Parathyroid adenoma (tissue), 2 donors: ENCODE results near the gene ARHGAP22.

Source experiments
- H2AFZ ChIP-seq: fragments of 300-600 bp; sonication (generic); one replicate; pipeline ENCODE4 v1.7.0; 2017; ENCODE audit warnings: antibody characterized with exemption, mild to moderate bottlenecking
- H3K27ac ChIP-seq: fragments of 300-600 bp; sonication (generic); one replicate; pipeline ENCODE4 v1.7.0; 2017
- H3K27me3 ChIP-seq: fragments of 300-600 bp; sonication (generic); one replicate; pipeline ENCODE4 v1.7.0; 2017; ENCODE audit warnings: low read length; ENCODE audit not compliant: control insufficient read depth, insufficient read depth
- H3K36me3 ChIP-seq: fragments of 300-600 bp; sonication (generic); one replicate; pipeline ENCODE4 v1.7.0; 2017; ENCODE audit warnings: low read length; ENCODE audit not compliant: control insufficient read depth, insufficient read depth
- H3K4me1 ChIP-seq: fragments of 300-600 bp; sonication (generic); one replicate; pipeline ENCODE4 v1.7.0; 2017; ENCODE audit warnings: control low read depth
- H3K4me2 ChIP-seq: fragments of 300-600 bp; sonication (generic); one replicate; pipeline ENCODE4 v1.7.0; 2017; ENCODE audit warnings: low read length
- H3K4me3 ChIP-seq: fragments of 300-600 bp; sonication (generic); one replicate; pipeline ENCODE4 v1.7.0; 2017; ENCODE audit warnings: low read depth, low read length
- H3K79me2 ChIP-seq: fragments of 300-600 bp; sonication (generic); one replicate; pipeline ENCODE4 v1.7.0; 2017; ENCODE audit warnings: control low read depth
- H3K9ac ChIP-seq: fragments of 300-600 bp; sonication (generic); one replicate; pipeline ENCODE4 v1.7.0; 2017; ENCODE audit warnings: mild to moderate bottlenecking
- H3K9me3 ChIP-seq: fragments of 300-600 bp; sonication (generic); one replicate; pipeline ENCODE4 v1.7.0; 2017; ENCODE audit warnings: low read length; ENCODE audit not compliant: control insufficient read depth
- TF ChIP-seq, protein P1 (sequence below): fragments of 300-600 bp; sonication (generic); IDR thresholded peaks from one replicate; pipeline ENCODE4 v1.7.0; 2017; ENCODE audit warnings: antibody characterized with exemption, mild to moderate bottlenecking
- donor health status: primary hyperparathyroidism.

Gene ARHGAP22

DNA sequence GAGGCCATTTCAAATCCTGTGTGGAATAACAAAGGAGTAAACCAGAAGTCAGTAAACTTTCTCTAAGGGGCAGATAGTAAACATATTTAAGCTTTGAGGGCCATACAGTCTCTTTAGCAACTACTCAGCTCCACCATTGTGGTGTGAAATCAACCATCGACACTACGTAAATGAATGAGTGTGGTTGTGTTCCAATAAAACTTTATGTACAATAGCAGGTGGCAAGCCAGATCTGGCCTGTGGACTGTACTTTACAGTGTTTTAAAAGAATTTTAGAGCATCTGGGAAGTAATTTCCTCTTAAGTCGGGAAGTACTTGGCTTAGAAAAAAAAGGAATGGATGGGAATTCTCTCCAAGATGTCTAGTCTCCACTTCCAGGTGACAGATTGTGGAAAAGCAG, 71.3 kb downstream of the ARHGAP22 start:
- no peak overlapping the region for H3K4me2 ChIP-seq
- H3K9me3 ChIP-seq = no peaks in the 10 kb centered on the region
- no peaks in the 10 kb centered on the region for H3K27me3 ChIP-seq
- H3K79me2 ChIP-seq = no peaks in the 10 kb centered on the region
- H3K9ac ChIP-seq = no peak overlapping the region
- TF ChIP-seq, protein P1, sequence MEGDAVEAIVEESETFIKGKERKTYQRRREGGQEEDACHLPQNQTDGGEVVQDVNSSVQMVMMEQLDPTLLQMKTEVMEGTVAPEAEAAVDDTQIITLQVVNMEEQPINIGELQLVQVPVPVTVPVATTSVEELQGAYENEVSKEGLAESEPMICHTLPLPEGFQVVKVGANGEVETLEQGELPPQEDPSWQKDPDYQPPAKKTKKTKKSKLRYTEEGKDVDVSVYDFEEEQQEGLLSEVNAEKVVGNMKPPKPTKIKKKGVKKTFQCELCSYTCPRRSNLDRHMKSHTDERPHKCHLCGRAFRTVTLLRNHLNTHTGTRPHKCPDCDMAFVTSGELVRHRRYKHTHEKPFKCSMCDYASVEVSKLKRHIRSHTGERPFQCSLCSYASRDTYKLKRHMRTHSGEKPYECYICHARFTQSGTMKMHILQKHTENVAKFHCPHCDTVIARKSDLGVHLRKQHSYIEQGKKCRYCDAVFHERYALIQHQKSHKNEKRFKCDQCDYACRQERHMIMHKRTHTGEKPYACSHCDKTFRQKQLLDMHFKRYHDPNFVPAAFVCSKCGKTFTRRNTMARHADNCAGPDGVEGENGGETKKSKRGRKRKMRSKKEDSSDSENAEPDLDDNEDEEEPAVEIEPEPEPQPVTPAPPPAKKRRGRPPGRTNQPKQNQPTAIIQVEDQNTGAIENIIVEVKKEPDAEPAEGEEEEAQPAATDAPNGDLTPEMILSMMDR = no peak
- H3K4me3 ChIP-seq = no peak overlapping the region
- H3K4me1 ChIP-seq = no peaks in the 10 kb centered on the region
- no peaks in the 10 kb centered on the region for H3K36me3 ChIP-seq
- H2AFZ ChIP-seq = no peak overlapping the region
- no peak overlapping the region for H3K27ac ChIP-seq

DNA sequence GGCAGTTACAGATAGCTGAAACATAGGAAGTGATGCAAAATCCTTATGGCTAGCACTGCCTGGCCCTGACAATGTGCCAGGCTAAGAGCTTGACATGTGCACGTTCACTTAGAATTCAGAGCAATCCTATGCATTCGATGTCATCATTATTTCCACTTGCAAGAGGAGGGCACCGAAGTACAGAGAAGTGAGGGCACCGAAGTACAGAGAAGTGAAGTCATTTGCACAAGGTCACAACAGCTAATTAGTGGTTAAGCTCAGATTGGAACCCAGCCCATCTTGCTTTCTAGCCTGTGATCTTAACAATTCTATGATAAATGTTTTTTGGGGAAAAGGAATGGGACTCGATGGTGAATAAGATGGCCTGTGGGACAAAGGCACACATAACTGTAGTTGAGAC, 73.4 kb downstream of the ARHGAP22 start:
- Histone ChIP-seq H3K79me2 (no peaks in the 10 kb centered on the region), H3K4me1 (no peaks in the 10 kb centered on the region), H3K4me3 (no peak overlapping the region), H3K27ac (no peak overlapping the region), H3K36me3 (no peaks in the 10 kb centered on the region), H3K9ac (no peak overlapping the region), H3K27me3 (no peaks in the 10 kb centered on the region), H3K4me2 (no peak overlapping the region), H2AFZ (no peak overlapping the region), H3K9me3 (no peaks in the 10 kb centered on the region)
- TF ChIP-seq, protein P1 = no peak

DNA sequence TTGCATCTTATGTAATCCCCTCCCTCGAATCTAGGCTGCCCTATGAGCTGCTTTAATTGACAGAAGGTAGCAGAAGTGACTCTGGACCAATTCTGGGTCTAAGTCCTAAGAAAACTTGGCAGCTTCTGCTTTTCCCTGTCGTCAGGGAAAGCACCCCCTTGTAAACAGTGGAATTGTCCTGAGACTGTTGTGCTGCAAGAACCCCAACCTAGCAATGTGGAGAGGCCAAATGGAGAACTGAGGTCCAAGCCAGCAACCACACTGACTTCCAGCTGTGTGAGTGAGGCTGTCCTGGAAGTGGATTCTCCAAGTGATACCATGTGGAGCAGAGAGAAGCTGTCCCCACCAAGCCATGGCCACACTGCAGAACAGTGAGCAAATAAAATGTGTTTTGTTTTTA, 75.5 kb downstream of the ARHGAP22 start:
- no peaks in the 10 kb centered on the region for H3K4me1 ChIP-seq
- no peaks in the 10 kb centered on the region for H3K27me3 ChIP-seq
- TF ChIP-seq, protein P1 = no peak
- H2AFZ ChIP-seq = no peak overlapping the region
- H3K9me3 ChIP-seq = no peaks in the 10 kb centered on the region
- no peak overlapping the region for H3K4me2 ChIP-seq
- no peak overlapping the region for H3K27ac ChIP-seq
- no peak overlapping the region for H3K4me3 ChIP-seq
- no peak overlapping the region for H3K9ac ChIP-seq
- no peaks in the 10 kb centered on the region for H3K79me2 ChIP-seq
- H3K36me3 ChIP-seq = no peaks in the 10 kb centered on the region

DNA sequence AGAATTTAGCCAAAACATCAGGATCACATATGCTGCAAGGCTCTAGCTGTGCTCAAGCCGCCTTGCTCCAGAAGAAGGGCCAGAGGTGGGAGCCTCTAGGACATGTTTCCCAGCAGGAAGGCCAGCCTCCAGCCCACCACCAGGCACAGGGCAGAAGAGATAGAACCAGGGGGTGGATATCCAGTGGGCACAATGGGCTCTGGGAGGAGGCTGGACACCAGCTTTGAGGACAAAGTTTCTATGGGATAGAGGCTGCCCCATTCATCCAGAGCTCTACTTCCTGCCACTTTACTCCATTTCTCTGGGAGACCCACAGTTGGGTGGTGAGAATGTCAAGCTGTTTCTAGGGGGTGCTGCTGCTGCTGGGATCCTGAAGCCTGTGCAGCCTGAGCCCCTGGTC, 77.1 kb downstream of the ARHGAP22 start:
- Histone ChIP-seq H2AFZ (no peak overlapping the region), H3K9me3 (no peaks in the 10 kb centered on the region), H3K79me2 (no peaks in the 10 kb centered on the region), H3K36me3 (no peaks in the 10 kb centered on the region), H3K4me3 (no peak overlapping the region), H3K4me1 (peaks cover 3% of the 10 kb centered on the region), H3K27ac (no peak overlapping the region), H3K27me3 (no peaks in the 10 kb centered on the region), H3K9ac (no peak overlapping the region), H3K4me2 (no peak overlapping the region)
- TF ChIP-seq, protein P1 = no peak

DNA sequence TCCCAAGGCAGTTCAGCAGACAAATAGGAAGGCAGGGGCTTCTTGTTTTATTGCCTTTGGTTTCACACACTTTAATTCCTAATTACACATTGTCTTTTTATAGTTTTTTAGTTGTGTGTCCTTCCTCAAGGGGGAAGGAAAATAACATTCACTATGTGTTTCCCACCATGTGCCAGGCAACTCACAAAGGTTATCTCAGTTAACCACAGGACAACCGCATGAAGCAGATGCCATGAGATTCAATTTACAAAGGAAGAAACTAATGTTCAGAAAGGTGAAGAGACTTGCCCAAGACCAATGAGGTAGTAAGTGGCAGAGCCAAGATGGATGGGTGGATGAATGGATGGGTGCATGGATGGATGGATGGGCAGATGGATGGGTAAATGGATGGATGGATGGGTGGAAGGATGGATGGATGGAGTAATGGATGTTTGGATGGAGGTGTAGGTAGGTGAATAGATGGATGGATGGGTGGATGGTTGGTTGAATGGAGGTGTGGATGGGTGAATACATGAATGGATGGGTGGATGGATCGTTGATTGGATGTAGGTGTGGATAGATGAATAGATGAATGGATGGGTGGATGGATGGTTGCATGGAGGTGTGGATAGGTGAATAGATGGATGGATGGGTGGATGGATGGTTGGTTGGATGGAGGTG, 77.9 kb downstream of the ARHGAP22 start:
- TF ChIP-seq, protein P1 = no peak
- peaks cover 3% of the 10 kb centered on the region for H3K4me1 ChIP-seq
- H3K27me3 ChIP-seq = no peaks in the 10 kb centered on the region
- no peak overlapping the region for H3K4me2 ChIP-seq
- H3K9ac ChIP-seq = no peak overlapping the region
- no peaks in the 10 kb centered on the region for H3K9me3 ChIP-seq
- H3K36me3 ChIP-seq = no peaks in the 10 kb centered on the region
- no peaks in the 10 kb centered on the region for H3K79me2 ChIP-seq
- H2AFZ ChIP-seq = no peak overlapping the region
- H3K4me3 ChIP-seq = no peak overlapping the region
- H3K27ac ChIP-seq = no peak overlapping the region
